SKM-1 treated with dmso at 0.1 percent for 144 hours (cell line): ENCODE measurements around the gene TRIOBP.

ENCODE experiments used
- DNase-seq: peaks from one replicate; lab custom pipeline; 2025; ENCODE audit not compliant: unreplicated experiment; lab: John Stamatoyannopoulos, UW

Gene TRIOBP

GRCh38 chr22:37802310-37803194, 105.7 kb downstream of the TRIOBP start:
- DNase-seq, result no peak

DNA sequence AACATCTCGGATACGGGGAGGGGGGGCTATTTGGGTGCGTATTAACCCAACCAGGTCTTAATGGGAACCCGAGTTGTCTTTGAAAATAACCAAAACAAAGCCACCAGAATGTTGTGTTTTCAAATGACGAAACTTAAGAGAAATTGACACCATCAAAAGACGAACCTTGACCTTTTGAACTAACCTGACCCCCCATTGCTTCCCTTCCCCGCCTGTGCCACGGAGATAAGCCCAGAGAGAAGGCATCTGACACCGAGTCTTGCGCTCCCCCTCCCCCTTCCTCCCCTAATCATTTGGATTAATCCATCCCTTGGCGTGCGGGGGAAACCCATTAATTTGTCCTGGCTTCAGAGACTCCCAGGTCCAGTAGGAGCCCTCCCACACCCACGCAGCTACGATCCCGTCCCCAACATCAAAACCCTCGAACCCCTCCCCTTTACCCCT, 106.4 kb downstream of the TRIOBP start:
- no peak for DNase-seq

DNA sequence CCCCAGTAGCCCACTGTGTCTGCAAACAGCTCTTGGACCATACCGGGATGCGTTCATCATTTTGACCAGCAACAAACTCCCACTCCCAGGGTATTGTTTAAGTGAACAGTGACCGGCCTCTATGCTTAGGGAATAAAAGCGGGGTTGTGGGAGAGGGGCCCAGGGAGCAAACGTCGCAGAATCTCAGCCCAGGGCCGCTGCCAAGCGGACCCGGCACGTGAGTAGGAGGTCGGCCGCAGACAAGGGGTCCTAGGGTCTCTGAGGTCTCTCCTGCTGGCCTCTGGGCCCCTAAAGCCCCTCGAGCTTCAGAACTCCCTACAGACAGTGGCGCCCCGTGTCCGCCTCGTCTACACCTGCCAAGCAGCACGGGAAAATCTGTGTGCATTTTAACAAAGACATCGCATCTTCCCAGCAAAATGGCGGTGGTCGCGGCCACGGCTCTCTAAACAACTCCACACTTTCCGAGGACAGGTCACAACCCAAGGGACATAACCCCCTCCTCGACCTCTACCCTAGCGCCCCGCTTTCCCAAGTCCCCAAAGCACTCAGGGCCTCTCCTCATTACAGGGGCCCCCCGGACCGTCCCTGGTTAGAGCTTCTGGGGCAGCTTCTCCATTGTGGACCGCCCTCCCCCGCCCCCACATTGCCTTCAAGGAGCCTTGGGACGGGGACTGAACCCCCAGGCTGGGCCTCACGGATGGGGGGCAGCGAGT, 106.9 kb downstream of the TRIOBP start:
- no peak for DNase-seq

- DNase-seq, result no peak
Measured at GRCh38 chr22:37804352-37804880, 107.6 kb downstream of the TRIOBP start.

GRCh38 chr22:37804881-37805809, 108.3 kb downstream of the TRIOBP start:
- peak; percentile 47 for DNase-seq

GRCh38 chr22:37805810-37806277, 109.0 kb downstream of the TRIOBP start:
- no peak for DNase-seq

DNA sequence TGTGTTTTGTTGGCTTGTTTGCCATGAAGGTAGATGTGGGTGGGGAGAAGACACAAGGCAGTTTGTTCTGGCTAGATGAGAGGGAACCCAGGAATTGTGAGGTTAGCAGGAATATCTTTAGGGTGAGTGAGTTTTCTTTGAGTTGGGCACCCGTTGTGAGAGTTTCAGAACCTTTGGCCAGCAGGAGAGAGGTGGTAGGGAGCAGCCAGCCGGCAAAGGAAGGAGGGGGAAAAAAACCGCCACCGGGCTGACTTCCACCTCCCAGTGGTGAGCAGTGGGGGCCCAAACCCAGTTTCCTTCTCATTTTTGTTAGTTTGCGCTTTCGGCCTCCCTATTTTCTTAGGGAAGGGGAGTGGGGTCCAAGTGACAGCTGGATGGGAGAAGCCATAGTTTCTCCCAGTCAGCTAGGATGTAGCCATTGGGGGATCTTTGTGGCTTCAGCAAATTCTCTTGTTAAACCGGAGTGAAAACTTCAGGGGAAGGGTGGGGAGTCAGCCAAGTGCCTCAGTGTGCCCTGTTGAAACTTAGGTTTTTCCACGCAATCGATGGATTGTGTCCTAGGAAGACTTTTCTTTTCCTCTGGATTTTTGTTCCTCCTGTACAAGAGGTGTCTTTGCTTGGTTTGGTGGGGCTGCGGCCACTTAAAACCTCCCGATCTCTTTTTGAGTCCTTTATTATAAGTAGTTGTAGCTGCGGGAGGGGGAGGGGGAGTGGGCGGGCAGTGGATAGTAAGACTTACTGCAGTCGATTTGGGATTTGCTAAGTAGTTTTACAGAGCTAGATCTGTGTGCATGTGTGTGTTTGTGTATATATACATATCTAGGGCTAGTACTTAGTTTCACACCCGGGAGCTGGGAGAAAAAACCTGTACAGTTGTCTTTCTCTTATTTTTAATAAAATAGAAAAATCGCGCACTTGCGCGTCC, 109.8 kb downstream of the TRIOBP start:
- DNase-seq, result peak; percentile 33

DNA sequence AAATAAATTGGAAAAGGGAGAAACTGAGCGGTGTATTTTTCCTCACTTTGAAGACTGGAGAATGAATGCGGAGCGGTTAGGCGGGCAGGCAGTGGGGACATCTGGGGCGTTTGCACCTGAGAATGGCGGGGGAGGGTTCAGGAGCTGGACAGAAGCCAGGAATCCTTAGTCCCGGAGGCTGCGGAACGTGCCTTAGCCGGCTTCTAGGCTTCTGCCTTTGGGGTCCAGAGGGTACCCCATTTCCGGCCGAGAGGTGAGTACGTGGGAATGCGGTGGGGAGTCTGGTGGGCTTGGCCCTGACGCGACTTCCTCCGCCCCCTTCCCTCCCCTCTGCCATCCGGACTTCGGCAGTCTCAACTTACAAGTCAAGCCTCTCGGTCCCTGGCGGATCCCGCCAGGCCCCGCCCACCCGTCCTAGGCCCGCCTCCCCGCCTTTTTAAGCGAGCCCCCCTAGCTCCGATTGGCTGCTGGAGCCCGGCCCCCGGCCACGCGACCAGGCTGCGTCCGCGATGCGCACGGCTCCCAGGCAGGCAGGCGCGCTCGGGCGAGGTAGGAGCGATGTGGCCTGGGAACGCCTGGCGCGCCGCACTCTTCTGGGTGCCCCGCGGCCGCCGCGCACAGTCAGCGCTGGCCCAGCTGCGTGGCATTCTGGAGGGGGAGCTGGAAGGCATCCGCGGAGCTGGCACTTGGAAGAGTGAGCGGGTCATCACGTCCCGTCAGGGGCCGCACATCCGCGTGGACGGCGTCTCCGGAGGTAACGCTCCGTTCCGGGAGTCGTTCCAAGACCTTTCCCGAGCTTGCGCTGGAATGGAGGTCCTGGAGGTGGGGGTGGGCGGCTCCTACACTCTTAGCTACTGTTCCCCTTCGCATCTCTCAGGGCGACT, 110.8 kb downstream of the TRIOBP start, which contains the start of gene GCAT:
GCAT (plus strand) TSS at position 525 of the 884 bp plus-strand sequence; CDS start at position 559, 34 bp downstream.
- peak; percentile 88 for DNase-seq

DNA sequence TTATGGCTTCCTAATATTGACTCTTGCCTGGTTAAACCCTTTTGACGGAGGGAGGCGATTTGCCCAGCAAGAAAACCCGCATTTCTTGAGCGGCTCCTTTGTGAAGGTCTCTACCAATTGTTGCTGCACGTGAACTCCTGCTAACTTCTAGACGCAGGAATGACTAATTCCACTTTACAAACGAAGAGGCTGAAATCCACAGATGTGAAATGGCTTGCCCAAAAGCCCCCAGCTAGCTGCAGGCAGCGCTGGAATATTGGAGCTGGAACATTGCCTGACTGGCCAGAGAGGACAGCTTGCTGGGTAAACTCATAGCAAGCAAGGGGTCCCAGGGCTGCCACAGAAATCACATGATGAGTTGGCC, 111.4 kb downstream of the TRIOBP start:
- DNase-seq, result no peak

DNA sequence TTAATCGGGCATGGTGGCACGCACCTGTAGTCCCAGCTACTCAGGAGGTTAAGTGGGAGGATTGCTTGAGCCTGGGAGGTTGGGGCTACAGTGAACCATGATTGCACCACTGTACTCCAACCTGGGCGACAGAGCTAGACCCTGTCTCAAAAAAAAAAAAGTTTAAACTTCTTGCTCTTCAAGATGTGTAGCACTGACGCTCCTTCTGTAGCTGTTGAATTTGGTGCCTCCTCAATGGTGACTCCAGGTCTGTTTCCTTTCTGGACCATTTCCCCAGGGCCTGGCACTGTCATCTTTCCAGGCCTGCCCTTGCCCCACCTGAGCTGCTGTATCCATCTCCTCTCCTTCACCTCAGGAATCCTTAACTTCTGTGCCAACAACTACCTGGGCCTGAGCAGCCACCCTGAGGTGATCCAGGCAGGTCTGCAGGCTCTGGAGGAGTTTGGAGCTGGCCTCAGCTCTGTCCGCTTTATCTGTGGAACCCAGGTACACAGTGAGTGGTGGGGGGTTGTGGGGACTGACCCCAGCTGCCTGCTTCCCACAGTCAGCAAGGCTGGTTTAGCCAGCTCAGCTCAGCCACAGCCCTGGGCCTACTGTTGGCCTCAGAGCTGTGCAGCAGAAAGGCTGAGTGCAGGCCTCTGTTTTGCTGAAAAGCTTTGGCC, 113.0 kb downstream of the TRIOBP start:
- DNase-seq, result no peak

- no peak for DNase-seq
Measured at GRCh38 chr22:37811867-37812266, 115.0 kb downstream of the TRIOBP start.

DNA sequence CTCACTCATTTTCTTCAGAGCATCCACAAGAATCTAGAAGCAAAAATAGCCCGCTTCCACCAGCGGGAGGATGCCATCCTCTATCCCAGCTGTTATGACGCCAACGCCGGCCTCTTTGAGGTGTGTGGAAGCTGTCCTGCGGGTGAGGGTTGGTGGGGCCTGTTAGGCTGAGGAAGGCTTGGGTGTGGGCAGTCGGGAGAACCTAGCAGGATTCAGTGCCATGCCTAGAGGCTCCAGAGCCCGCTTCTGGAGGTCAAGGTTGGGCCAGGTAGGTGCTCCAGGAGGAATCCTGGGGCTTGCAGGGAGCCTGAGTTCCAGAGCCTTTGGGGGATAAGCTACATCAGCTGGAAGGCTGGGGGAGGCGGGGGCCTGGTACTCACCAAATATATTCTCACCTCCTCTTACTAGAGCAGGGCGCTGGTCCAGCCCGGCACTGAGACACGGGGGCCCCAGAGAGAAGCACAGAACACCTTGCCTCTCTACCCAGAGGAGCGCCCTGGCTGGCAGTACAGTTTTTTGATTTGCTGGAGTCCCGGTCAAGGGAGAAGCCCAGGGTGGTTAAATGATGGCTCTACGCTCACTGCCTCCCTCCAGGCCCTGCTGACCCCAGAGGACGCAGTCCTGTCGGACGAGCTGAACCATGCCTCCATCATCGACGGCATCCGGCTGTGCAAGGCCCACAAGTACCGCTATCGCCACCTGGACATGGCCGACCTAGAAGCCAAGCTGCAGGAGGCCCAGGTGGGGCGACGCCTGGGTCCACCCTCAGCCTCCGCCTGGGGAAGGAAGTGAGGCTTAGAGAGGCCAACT, 116.2 kb downstream of the TRIOBP start:
- no peak for DNase-seq

DNA sequence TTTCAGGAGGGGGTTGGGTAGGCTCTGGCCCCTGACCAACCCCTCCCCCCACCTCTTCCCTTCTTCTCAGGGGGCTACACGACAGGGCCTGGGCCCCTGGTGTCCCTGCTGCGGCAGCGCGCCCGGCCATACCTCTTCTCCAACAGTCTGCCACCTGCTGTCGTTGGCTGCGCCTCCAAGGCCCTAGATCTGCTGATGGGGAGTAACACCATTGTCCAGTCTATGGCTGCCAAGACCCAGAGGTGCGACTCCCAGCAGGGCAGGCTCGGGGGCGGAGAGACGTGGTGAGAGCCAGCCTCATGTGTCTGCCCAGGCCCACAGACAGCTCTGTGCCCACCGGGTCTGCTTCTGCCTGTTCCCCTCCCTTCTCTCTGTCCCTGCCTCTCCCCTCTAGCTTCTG, 118.7 kb downstream of the TRIOBP start:
- no peak for DNase-seq

- no peak for DNase-seq
Measured at GRCh38 chr22:37816543-37817180, 119.8 kb downstream of the TRIOBP start.

- peak; percentile 73 for DNase-seq
Measured at GRCh38 chr22:37817705-37818408, 121.0 kb downstream of the TRIOBP start.
